ENCODE measurements around the gene PIGX. TPM values are rescaled to one million over a fixed set of nuclear protein-coding genes. Genes with fewer than 3 reads are reported as not detected.

The PIGX gene
- total RNA-seq, 1 donor from 2014 or later: 37.8 TPM

DNA sequence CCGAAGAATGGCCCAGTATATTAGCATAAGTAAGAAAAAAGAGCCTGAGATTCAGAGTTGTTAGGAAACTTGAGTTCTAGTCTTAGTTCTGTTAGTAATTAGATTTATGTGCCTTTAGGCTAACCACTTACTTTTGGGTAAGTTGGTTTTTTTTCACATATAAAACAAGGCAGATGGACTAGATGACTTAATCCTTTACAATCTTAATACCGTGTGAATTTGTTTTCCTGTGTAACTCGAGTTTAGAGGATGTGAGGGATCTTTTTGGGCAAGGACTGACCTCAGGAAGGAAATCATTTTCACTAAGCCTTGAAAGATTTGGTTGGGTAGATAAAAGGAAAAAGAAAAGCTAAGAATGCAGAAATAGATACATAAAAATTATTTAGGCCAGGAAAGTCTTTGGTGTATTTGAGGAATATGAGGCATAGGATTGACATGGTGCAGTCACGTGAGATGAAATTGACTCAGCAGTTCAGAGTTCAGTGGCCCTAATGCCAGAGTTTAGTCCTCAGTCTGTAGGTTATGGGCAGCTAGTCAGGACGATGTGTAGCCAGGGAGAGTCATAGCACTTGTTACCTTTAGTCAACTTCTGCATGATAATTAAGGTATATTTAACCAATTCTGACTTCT is 62.1 kb downstream of the PIGX start:
- Mint-ChIP-seq H3K4me3 (no peak overlapping the region), H3K27ac (ENCODE audit: unreplicated experiment) (no peak overlapping the region)

DNA sequence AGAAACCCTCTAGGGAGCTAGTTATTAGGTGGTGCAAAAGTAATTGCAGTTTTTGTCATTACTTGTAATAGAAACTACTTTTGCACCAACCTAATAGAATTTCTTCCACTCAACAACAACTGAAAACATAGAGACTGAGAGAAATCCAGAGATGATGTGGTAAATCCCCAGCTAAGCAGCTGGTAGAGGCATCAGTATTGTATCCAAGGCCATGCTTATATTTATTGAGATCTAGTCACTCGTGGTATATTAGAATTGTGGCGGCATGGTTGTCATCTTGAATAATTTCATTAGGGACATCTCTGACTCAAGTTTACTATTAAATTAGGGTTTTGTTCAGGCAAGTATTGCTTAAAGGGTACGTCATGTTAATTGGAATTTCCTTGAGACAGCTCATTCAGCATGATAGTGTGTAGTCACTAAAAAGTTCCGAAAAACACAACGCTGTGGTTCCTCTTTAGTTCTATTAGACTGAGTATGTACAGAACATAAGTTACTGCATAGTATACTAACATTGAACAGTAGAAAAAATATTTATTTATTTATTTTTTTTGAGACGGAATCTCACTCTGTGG is 62.8 kb downstream of the PIGX start:
- H3K27me3 Mint-ChIP-seq (ENCODE audit: low read depth): no peaks in the 10 kb centered on the region
- H3K27ac Mint-ChIP-seq (ENCODE audit: unreplicated experiment): no peak overlapping the region
- peaks cover 47% of the 10 kb centered on the region for H3K4me1 Mint-ChIP-seq
- no peak for DNase-seq (ENCODE audit: low read depth, low spot score)
- H3K36me3 Mint-ChIP-seq (ENCODE audit: low read depth): peaks cover 27% of the 10 kb centered on the region
- TF ChIP-seq, protein P1, sequence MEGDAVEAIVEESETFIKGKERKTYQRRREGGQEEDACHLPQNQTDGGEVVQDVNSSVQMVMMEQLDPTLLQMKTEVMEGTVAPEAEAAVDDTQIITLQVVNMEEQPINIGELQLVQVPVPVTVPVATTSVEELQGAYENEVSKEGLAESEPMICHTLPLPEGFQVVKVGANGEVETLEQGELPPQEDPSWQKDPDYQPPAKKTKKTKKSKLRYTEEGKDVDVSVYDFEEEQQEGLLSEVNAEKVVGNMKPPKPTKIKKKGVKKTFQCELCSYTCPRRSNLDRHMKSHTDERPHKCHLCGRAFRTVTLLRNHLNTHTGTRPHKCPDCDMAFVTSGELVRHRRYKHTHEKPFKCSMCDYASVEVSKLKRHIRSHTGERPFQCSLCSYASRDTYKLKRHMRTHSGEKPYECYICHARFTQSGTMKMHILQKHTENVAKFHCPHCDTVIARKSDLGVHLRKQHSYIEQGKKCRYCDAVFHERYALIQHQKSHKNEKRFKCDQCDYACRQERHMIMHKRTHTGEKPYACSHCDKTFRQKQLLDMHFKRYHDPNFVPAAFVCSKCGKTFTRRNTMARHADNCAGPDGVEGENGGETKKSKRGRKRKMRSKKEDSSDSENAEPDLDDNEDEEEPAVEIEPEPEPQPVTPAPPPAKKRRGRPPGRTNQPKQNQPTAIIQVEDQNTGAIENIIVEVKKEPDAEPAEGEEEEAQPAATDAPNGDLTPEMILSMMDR (conservative IDR thresholded peaks at IDR 0.05): no peak
- no peak overlapping the region for H3K4me3 Mint-ChIP-seq
- H3K9me3 Mint-ChIP-seq: peaks cover 5% of the 10 kb centered on the region

More for the DNA sequence above, 62.1 kb downstream of the PIGX start:
- no peak for DNase-seq (ENCODE audit: low read depth, low spot score)
- Mint-ChIP-seq H3K36me3 (ENCODE audit: low read depth) (peaks cover 23% of the 10 kb centered on the region), H3K4me1 (peaks cover 47% of the 10 kb centered on the region), H3K9me3 (peaks cover 3% of the 10 kb centered on the region), H3K27me3 (ENCODE audit: low read depth) (no peaks in the 10 kb centered on the region)
- TF ChIP-seq, protein P1 (conservative IDR thresholded peaks at IDR 0.05): no peak

DNA sequence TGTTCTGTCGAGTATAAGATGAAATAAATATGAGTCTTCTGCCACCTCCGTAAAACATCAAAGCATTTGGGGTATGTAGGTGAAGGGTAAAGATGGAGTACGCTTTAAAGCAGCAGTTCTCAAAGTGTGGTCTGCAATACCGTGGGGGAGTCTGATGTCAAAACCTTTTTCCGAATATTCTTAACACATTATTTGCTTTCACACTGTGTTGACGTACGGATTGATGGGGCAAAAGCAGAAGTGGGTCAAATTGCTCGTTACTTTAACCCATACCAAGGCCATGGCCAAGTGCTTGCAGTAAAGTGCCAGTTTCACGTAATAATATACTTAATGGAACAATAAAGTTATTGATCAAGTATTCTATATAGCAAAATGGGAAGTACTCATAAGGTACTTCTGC is 63.8 kb downstream of the PIGX start:
- no peak overlapping the region for H3K4me3 Mint-ChIP-seq
- no peaks in the 10 kb centered on the region for H3K27me3 Mint-ChIP-seq (ENCODE audit: low read depth)
- peaks cover 8% of the 10 kb centered on the region for H3K9me3 Mint-ChIP-seq
- TF ChIP-seq, protein P1 (conservative IDR thresholded peaks at IDR 0.05): no peak
- no peak for DNase-seq (ENCODE audit: low read depth, low spot score)
- peaks cover 47% of the 10 kb centered on the region for H3K4me1 Mint-ChIP-seq
- no peak overlapping the region for H3K27ac Mint-ChIP-seq (ENCODE audit: unreplicated experiment)
- peaks cover 31% of the 10 kb centered on the region for H3K36me3 Mint-ChIP-seq (ENCODE audit: low read depth)

DNA sequence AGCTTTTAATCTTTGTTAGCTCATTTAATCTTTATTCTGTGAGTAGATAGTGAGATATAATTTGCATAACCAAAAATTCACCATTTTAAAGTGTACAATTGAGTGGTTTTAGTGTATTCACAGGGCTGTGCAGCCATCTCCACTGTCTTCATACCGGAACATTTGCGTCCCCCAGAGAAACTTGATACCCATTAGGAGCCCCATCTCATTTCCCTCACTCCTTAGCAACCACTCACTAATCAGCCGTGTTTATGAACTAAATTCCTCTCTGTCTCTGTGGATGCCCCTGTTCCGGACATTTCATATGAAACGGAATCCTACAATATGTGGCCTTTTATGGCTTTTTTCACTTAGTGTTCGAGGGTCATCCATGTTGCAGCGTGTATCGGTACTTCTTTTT is 65.7 kb downstream of the PIGX start:
- Mint-ChIP-seq H3K36me3 (ENCODE audit: low read depth) (peaks cover 34% of the 10 kb centered on the region), H3K4me3 (no peak overlapping the region), H3K27me3 (ENCODE audit: low read depth) (no peaks in the 10 kb centered on the region), H3K9me3 (peaks cover 5% of the 10 kb centered on the region), H3K27ac (ENCODE audit: unreplicated experiment) (no peak overlapping the region), H3K4me1 (peaks cover 36% of the 10 kb centered on the region)
- TF ChIP-seq, protein P1 (conservative IDR thresholded peaks at IDR 0.05): no peak
- DNase-seq (ENCODE audit: low read depth, low spot score): no peak

DNA sequence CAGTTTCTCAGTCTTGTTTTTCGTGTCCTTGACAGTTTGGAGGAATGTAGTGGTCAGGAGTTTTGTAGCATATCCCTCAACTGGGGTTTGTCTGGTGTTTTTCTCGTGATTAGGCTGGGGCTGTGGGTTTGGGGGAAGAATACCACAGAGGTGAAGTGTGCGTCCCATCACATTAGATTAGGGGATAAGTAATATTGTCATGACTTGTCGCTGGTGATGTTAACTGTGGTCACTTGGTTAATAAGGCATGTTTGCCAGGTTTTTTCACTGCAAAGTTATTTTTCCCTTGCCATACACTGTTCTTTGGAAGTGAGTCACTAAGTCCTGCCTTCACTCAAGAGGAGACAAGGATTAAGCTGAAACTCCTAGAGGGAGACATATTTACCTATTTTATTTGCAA is 66.6 kb downstream of the PIGX start:
- DNase-seq (ENCODE audit: low read depth, low spot score): no peak
- TF ChIP-seq, protein P1 (conservative IDR thresholded peaks at IDR 0.05): no peak
- Mint-ChIP-seq H3K27ac (ENCODE audit: unreplicated experiment) (no peak overlapping the region), H3K27me3 (ENCODE audit: low read depth) (no peaks in the 10 kb centered on the region), H3K4me1 (peaks cover 26% of the 10 kb centered on the region), H3K9me3 (peaks cover 5% of the 10 kb centered on the region), H3K36me3 (ENCODE audit: low read depth) (peaks cover 43% of the 10 kb centered on the region), H3K4me3 (no peak overlapping the region)
